Gastroesophageal sphincter (tissue), 4 donors: Measurements from ENCODE around the gene DMD. TPM values are rescaled to one million over a fixed set of nuclear protein-coding genes. Genes with fewer than 3 reads are reported as not detected.

Experiments used
- ATAC-seq: fragments of 150-250 bp; one replicate; pipeline ENCODE4 v1.9.1; 2016; ENCODE audit warnings: mild to moderate bottlenecking, moderate library complexity
- H3K27ac ChIP-seq, 4 donors: fragments of 200-600 bp; sonication (generic) in 3 of 4; 1 replicate in 3 of 4; 2 replicates in 1 of 4; pipeline ENCODE4 v1.5.1; 2016 to 2019
- H3K27me3 ChIP-seq: fragments of 200-600 bp; sonication (generic); one replicate; pipeline ENCODE4 v1.5.1; 2019
- H3K36me3 ChIP-seq, 2 donors: fragments of 200-600 bp; sonication (generic); one replicate each; pipeline ENCODE4 v1.5.1; 2019; ENCODE audit warnings: control low read depth in 1 of 2
- H3K4me1 ChIP-seq, 3 donors: fragments of 200-600 bp; sonication (generic); 1 replicate in 2 of 3; 2 replicates in 1 of 3; pipeline ENCODE4 v1.5.1; 2016 to 2019; ENCODE audit warnings: control low read depth in 2 of 3
- H3K4me3 ChIP-seq, 2 donors: fragments of 200-600 bp; sonication (generic); one replicate each; pipeline ENCODE4 v1.5.1; 2019; ENCODE audit warnings: mild to moderate bottlenecking in 1 of 2, moderate library complexity in 1 of 2
- H3K9me3 ChIP-seq, 3 donors: fragments of 200-600 bp; sonication (generic); one replicate each; pipeline ENCODE4 v1.5.1; 2017 to 2019; ENCODE audit warnings: control low read depth in 2 of 3
- CTCF ChIP-seq, 4 experiments: fragments of 200-600 bp in 2 of 4; fragments of 450-650 bp in 2 of 4; sonication (generic) in 1 of 4; IDR thresholded peaks; one replicate each; pipeline ENCODE4 v1.5.1; 2017 to 2019; ENCODE audit warnings: antibody characterized with exemption in 4 of 4, mild to moderate bottlenecking in 2 of 4, moderate library complexity in 2 of 4
- EP300 ChIP-seq: sonication (generic); formaldehyde crosslinking; IDR thresholded peaks from one replicate; pipeline ENCODE4 v1.6.1; 2017; ENCODE audit warnings: antibody characterized with exemption, mild to moderate bottlenecking
- POLR2A ChIP-seq, 2 donors: fragments of 450-650 bp; IDR thresholded peaks; one replicate each; pipeline ENCODE4 v1.6.1; 2017; ENCODE audit warnings: antibody characterized with exemption in 2 of 2, mild to moderate bottlenecking in 2 of 2, moderate library complexity in 1 of 2
- POLR2AphosphoS5 ChIP-seq: sonication (generic); formaldehyde crosslinking; IDR thresholded peaks from one replicate; pipeline ENCODE4 v1.6.1; 2017; ENCODE audit warnings: antibody characterized with exemption
- WGBS, 2 donors: methylation state at CpG; one replicate each; pipeline ENCODE4 v1.1.5; 2018; ENCODE audit warnings: low coverage in 1 of 2; 5-methylcytosine and 5-hydroxymethylcytosine counted together
- total RNA-seq, 4 donors: library from RNA; depleted of rRNA; stranded (reverse); fragments of >200 nt; gene quantifications; one replicate each; pipeline ENCODE4 v1.1.0, GENCODE V29; 2016

The DMD gene
- total RNA-seq, 4 donors from 2014 or later, result 111 to 225 (median 183) TPM

GRCh38 chrX:33041141-33041540 is 170.2 kb downstream of the DMD start:
- WGBS, 2 donors, result 88% methylated on average over 10 of the region's 22 CpGs; no CpG with 5 or more reads in 1 of the 2 donors
- H3K4me1 ChIP-seq, result no peaks in the 10 kb centered on the region
- H3K27ac ChIP-seq, result no peak overlapping the region
- ATAC-seq, result no peak
- H3K36me3 ChIP-seq, result no peaks in the 10 kb centered on the region
- no peaks in the 10 kb centered on the region for H3K9me3 ChIP-seq
- TF ChIP-seq POLR2AphosphoS5, result no peak
- TF ChIP-seq CTCF (IDR thresholded peaks at IDR 0.05), result no peak
- TF ChIP-seq EP300, result no peak
- H3K4me3 ChIP-seq, result no peak overlapping the region
- no peaks in the 10 kb centered on the region for H3K27me3 ChIP-seq

GRCh38 chrX:33032700-33033099 is 178.6 kb downstream of the DMD start:
- H3K4me3 ChIP-seq, result peak overlapping the region; percentile 6 to 10
- peaks cover 0 to 8% (median 0%) of the 10 kb centered on the region in 3 donors for H3K4me1 ChIP-seq
- ATAC-seq, result peak; percentile 51
- TF ChIP-seq POLR2AphosphoS5 (peak; percentile 87), POLR2A (IDR thresholded peaks at IDR 0.05) (no peak)
- H3K9me3 ChIP-seq, result no peaks in the 10 kb centered on the region
- H3K27me3 ChIP-seq, result no peaks in the 10 kb centered on the region
- H3K27ac ChIP-seq, result peak overlapping the region; percentile 67 to 86 (median 80)
- no peaks in the 10 kb centered on the region for H3K36me3 ChIP-seq
- 0 to 25% methylated on average over 3 of the region's 3 CpGs for WGBS, 2 donors

- no peaks in the 10 kb centered on the region for H3K4me1 ChIP-seq
- no peaks in the 10 kb centered on the region for H3K9me3 ChIP-seq
- no peaks in the 10 kb centered on the region for H3K27me3 ChIP-seq
- 69 to 82% methylated on average over 3 of the region's 6 CpGs for WGBS, 2 donors
- H3K27ac ChIP-seq, result no peak overlapping the region
- H3K36me3 ChIP-seq, result no peaks in the 10 kb centered on the region
- TF ChIP-seq CTCF (IDR thresholded peaks at IDR 0.05), result no peak
- no peak for TF ChIP-seq EP300
- no peak overlapping the region for H3K4me3 ChIP-seq
- no peak for ATAC-seq
Observed at GRCh38 chrX:33014949-33015348, 196.4 kb downstream of the DMD start.

- Histone ChIP-seq H3K27ac (no peak overlapping the region), H3K4me1 (no peaks in the 10 kb centered on the region), H3K4me3 (no peak overlapping the region), H3K27me3 (no peaks in the 10 kb centered on the region), H3K9me3 (no peaks in the 10 kb centered on the region), H3K36me3 (no peaks in the 10 kb centered on the region)
- no peak for ATAC-seq
- 70 to 100% methylated on average over 1 to 3 of the region's 3 CpGs for WGBS, 2 donors
- TF ChIP-seq CTCF (IDR thresholded peaks at IDR 0.05), result no peak
Observed at GRCh38 chrX:33014086-33014485, 197.3 kb downstream of the DMD start.

- no peak overlapping the region for H3K27ac ChIP-seq
- H3K36me3 ChIP-seq, result no peaks in the 10 kb centered on the region
- H3K4me1 ChIP-seq, result no peaks in the 10 kb centered on the region
- TF ChIP-seq EP300, result no peak
- no peak for TF ChIP-seq POLR2A (IDR thresholded peaks at IDR 0.05)
- TF ChIP-seq CTCF (IDR thresholded peaks at IDR 0.05), result no peak
- TF ChIP-seq POLR2AphosphoS5, result no peak
- H3K4me3 ChIP-seq, result no peak overlapping the region
- no peaks in the 10 kb centered on the region for H3K27me3 ChIP-seq
- ATAC-seq, result no peak
- no peaks in the 10 kb centered on the region for H3K9me3 ChIP-seq
Observed at GRCh38 chrX:33001107-33001506, 210.2 kb downstream of the DMD start.

- Histone ChIP-seq H3K36me3 (no peaks in the 10 kb centered on the region), H3K27me3 (no peaks in the 10 kb centered on the region), H3K4me1 (no peaks in the 10 kb centered on the region), H3K27ac (no peak overlapping the region), H3K4me3 (no peak overlapping the region), H3K9me3 (no peaks in the 10 kb centered on the region)
- no peak for ATAC-seq
- 88 to 93% methylated on average over 4 of the region's 4 CpGs for WGBS, 2 donors
- no peak for TF ChIP-seq POLR2A (IDR thresholded peaks at IDR 0.05)
- no peak for TF ChIP-seq POLR2AphosphoS5
- TF ChIP-seq CTCF (IDR thresholded peaks at IDR 0.05), result no peak
- no peak for TF ChIP-seq EP300
Observed at GRCh38 chrX:32998776-32999175, 212.6 kb downstream of the DMD start.
